SJCRH30 (cell line): ENCODE data around the gene DVL2. TPM values are rescaled to one million over a fixed set of nuclear protein-coding genes. Genes with fewer than 3 reads are reported as not detected.

Source experiments
- DNase-seq, 2 experiments: peaks; one replicate each; pipeline ENCODE4 v3.0.0-alpha.2; 2015 to 2020
- H3K27ac ChIP-seq: fragments of 250-450 bp; sonication (Bioruptor Pico); 2 replicates; pipeline ENCODE4 v1.5.1; 2020; ENCODE audit warnings: mild to moderate bottlenecking, moderate library complexity
- H3K27me3 ChIP-seq: fragments of 250-450 bp; sonication (Bioruptor Pico); 2 replicates; pipeline ENCODE4 v1.5.1; 2020; ENCODE audit warnings: mild to moderate bottlenecking, moderate library complexity
- H3K36me3 ChIP-seq: fragments of 250-450 bp; sonication (Bioruptor Pico); 2 replicates; pipeline ENCODE4 v1.5.1; 2020; ENCODE audit warnings: mild to moderate bottlenecking, moderate library complexity
- H3K4me1 ChIP-seq: fragments of 250-450 bp; sonication (Bioruptor Pico); 2 replicates; pipeline ENCODE4 v1.5.1; 2020; ENCODE audit warnings: mild to moderate bottlenecking, moderate library complexity
- H3K4me3 ChIP-seq: fragments of 250-450 bp; sonication (Bioruptor Pico); 2 replicates; pipeline ENCODE4 v1.5.1; 2020; ENCODE audit warnings: mild to moderate bottlenecking, moderate library complexity
- H3K9me3 ChIP-seq: fragments of 250-450 bp; sonication (Bioruptor Pico); replicated peaks from 2 replicates; pipeline ENCODE4 v1.5.1; 2020; ENCODE audit warnings: mild to moderate bottlenecking, moderate library complexity
- total RNA-seq: library from RNA; depleted of rRNA; stranded (reverse); fragments of >200 nt; shearing (Covaris generic); gene quantifications from 2 replicates; pipeline ENCODE4 v1.2.3, GENCODE V29; 2014; rRNA removed

DVL2 gene
- total RNA-seq, 1 experiment from 2014 or later, result 39.0 TPM

DNA sequence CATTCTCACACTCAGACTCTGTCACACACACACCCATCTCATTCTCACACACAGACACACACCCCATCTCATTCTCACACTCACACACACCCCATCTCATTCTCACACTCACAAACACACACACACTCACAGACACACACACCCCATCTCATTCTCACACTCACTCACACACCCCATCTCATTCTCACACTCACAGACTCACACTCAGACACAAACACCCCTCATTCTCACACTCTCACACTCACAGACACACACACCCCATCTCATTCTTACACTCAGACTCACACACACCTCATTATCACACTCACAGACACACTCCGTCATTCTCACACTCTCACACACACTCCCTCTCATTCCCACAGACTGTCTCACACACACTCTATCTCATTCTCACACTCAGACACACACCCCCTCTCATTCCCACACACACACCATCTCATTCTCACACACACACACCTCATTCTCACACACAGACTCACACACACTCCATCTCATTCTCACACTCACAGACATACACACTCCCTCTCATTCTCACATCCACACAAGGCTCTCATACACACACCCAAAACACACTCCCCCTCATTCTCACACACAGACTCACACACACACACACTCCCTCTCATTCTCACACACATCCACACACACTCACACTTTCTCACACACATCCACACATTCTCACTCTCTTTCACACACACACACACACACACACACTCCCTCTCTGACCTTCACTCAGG, 58.0 kb downstream of the DVL2 start:
- no peak overlapping the region for H3K4me3 ChIP-seq
- H3K4me1 ChIP-seq, result no peaks in the 10 kb centered on the region
- H3K27me3 ChIP-seq, result no peaks in the 10 kb centered on the region
- H3K36me3 ChIP-seq, result no peaks in the 10 kb centered on the region
- DNase-seq, result no peak
- H3K27ac ChIP-seq, result no peak overlapping the region
- H3K9me3 ChIP-seq, result no peaks in the 10 kb centered on the region

Other genes starting within 250 kb of the DVL2 start
- gene ALOX12, start 238.5 kb downstream of the DVL2 start, total RNA-seq, result not detected in 2 replicates
- gene RNASEK, start 221.9 kb downstream of the DVL2 start, total RNA-seq, result 97.2 and 103 TPM in 2 replicates
- gene BCL6B, start 211.5 kb downstream of the DVL2 start, total RNA-seq, result 0.02 TPM in 1 of 2 replicates, not detected in the other
- gene SLC16A13, start 198.5 kb downstream of the DVL2 start, total RNA-seq, result 0.23 and 0.47 TPM in 2 replicates
- not detected in 2 replicates for gene SLC16A11, start 190.4 kb downstream of the DVL2 start, total RNA-seq
- gene CLEC10A, start 154.3 kb downstream of the DVL2 start, total RNA-seq, result not detected in 2 replicates
- not detected in 2 replicates for gene ASGR2, start 119.7 kb downstream of the DVL2 start, total RNA-seq
- gene ASGR1, start 55.1 kb downstream of the DVL2 start, total RNA-seq, result 0.79 and 0.84 TPM in 2 replicates
- 1.9 and 3.9 TPM in 2 replicates for gene DLG4, start 14.7 kb downstream of the DVL2 start, total RNA-seq
- gene ACADVL, start 14.6 kb downstream of the DVL2 start, total RNA-seq, result 44.6 and 64.2 TPM in 2 replicates
- gene PHF23, start 4.9 kb upstream of the DVL2 start, total RNA-seq, result 28.7 and 30.9 TPM in 2 replicates
- 139 and 141 TPM in 2 replicates for gene GABARAP, start 7.9 kb upstream of the DVL2 start, total RNA-seq
- 36.1 and 36.9 TPM in 2 replicates for gene CTDNEP1, start 17.2 kb upstream of the DVL2 start, total RNA-seq
- gene ELP5, start 17.7 kb upstream of the DVL2 start, total RNA-seq, result 39.6 and 43.8 TPM in 2 replicates
- 0.25 and 0.34 TPM in 2 replicates for gene CLDN7, start 28.0 kb upstream of the DVL2 start, total RNA-seq
- gene SLC2A4, start 47.2 kb upstream of the DVL2 start, total RNA-seq, result 1.3 and 1.5 TPM in 2 replicates
- not detected in 2 replicates for gene YBX2, start 60.1 kb upstream of the DVL2 start, total RNA-seq
- gene EIF5A, start 73.1 kb upstream of the DVL2 start, total RNA-seq, result 339 and 372 TPM in 2 replicates
- gene GPS2, start 80.8 kb upstream of the DVL2 start, total RNA-seq, result 32.2 and 39.7 TPM in 2 replicates
- gene NEURL4, start 94.8 kb upstream of the DVL2 start, total RNA-seq, result 18.7 and 19.7 TPM in 2 replicates
- 0.20 and 0.67 TPM in 2 replicates for gene ACAP1, start 102.0 kb upstream of the DVL2 start, total RNA-seq
- 1.7 and 2.6 TPM in 2 replicates for gene KCTD11, start 117.6 kb upstream of the DVL2 start, total RNA-seq
- gene TMEM95, start 120.6 kb upstream of the DVL2 start, total RNA-seq, result not detected in 2 replicates
- not detected in 2 replicates for gene TNK1, start 146.6 kb upstream of the DVL2 start, total RNA-seq
- 5.9 and 6.7 TPM in 2 replicates for gene PLSCR3, start 160.0 kb upstream of the DVL2 start, total RNA-seq
- gene TMEM256, start 169.6 kb upstream of the DVL2 start, total RNA-seq, result 62.4 and 71.8 TPM in 2 replicates
- 5.0 and 6.8 TPM in 2 replicates for gene NLGN2, start 173.3 kb upstream of the DVL2 start, total RNA-seq
- gene SPEM1, start 185.8 kb upstream of the DVL2 start, total RNA-seq, result not detected in 2 replicates
- gene SPEM2, start 191.1 kb upstream of the DVL2 start, total RNA-seq, result not detected in 2 replicates
- gene SPEM3, start 194.3 kb upstream of the DVL2 start, total RNA-seq, result not detected in 2 replicates
- 0.10 and 0.53 TPM in 2 replicates for gene TMEM102, start 200.9 kb upstream of the DVL2 start, total RNA-seq
- 4.0 and 5.0 TPM in 2 replicates for gene FGF11, start 205.0 kb upstream of the DVL2 start, total RNA-seq
- gene CHRNB1, start 210.5 kb upstream of the DVL2 start, total RNA-seq, result 33.3 and 36.9 TPM in 2 replicates
- 4.7 and 5.3 TPM in 2 replicates for gene ZBTB4, start 245.1 kb upstream of the DVL2 start, total RNA-seq
- gene SLC35G6, start 246.9 kb upstream of the DVL2 start, total RNA-seq, result not detected in 2 replicates
- 27.7 and 32.0 TPM in 2 replicates for gene POLR2A, start 249.8 kb upstream of the DVL2 start, total RNA-seq